ENCODE results near the gene LEAP2. TPM values are rescaled to one million over a fixed set of nuclear protein-coding genes. Genes with fewer than 3 reads are reported as not detected.

Gene LEAP2
- polyA plus RNA-seq, 1 donor from 2014 or later: 1.6 TPM

- H3K27me3 ChIP-seq (ENCODE audit: insufficient read depth, low read depth, low read length): no peaks in the 10 kb centered on the region
- H3K9me2 ChIP-seq (ENCODE audit: insufficient read depth, low read length): no peaks in the 10 kb centered on the region
- peaks cover 4% of the 10 kb centered on the region for H3F3A ChIP-seq (ENCODE audit: insufficient read depth, low read length, poor library complexity, severe bottlenecking)
- peak within 1 kb of the TSS; percentile 100 for H2AFZ ChIP-seq (ENCODE audit: low read depth, low read length)
- peak within 1 kb of the TSS; percentile 87 for H3K4me2 ChIP-seq (ENCODE audit: low read length)
- peaks cover 11% of the 10 kb centered on the region for H3K79me2 ChIP-seq (replicated peaks; ENCODE audit: insufficient read depth, low read length)
- peak within 1 kb of the TSS; percentile 95 for H3K4me3 ChIP-seq (ENCODE audit: low read length)
- no peaks in the 10 kb centered on the region for H4K20me1 ChIP-seq (ENCODE audit: insufficient read depth)
- peaks cover 7% of the 10 kb centered on the region for H3K36me3 ChIP-seq (ENCODE audit: insufficient read depth, low read length)
- no peaks in the 10 kb centered on the region for H3K9me3 ChIP-seq (ENCODE audit: low read length)
- TF ChIP-seq POLR2AphosphoS5 (IDR thresholded peaks at IDR 0.05): peak; percentile 100
- TF ChIP-seq TAF1 (IDR thresholded peaks at IDR 0.05; ENCODE audit: low read depth): peak; percentile 76
- TF ChIP-seq SMC3 (conservative IDR thresholded peaks at IDR 0.05; ENCODE audit: poor library complexity): peak; percentile 68
- TF ChIP-seq MXI1 (conservative IDR thresholded peaks at IDR 0.05; ENCODE audit: poor library complexity, severe bottlenecking): peak; percentile 91
- TF ChIP-seq CTCF (IDR thresholded peaks at IDR 0.05; ENCODE audit: poor library complexity, severe bottlenecking): peak; percentile 64
- peak; percentile 63 for TF ChIP-seq RAD21 (conservative IDR thresholded peaks at IDR 0.05)
- TF ChIP-seq REST (IDR thresholded peaks at IDR 0.05; ENCODE audit: borderline replicate concordance): peak; percentile 84
- no peak for TF ChIP-seq EZH2 (IDR thresholded peaks at IDR 0.05; ENCODE audit: borderline replicate concordance, insufficient read depth, low read length, poor library complexity, severe bottlenecking)
- TF ChIP-seq EP300 (conservative IDR thresholded peaks at IDR 0.05; ENCODE audit: poor library complexity, severe bottlenecking): peak; percentile 81
- H3K27ac ChIP-seq (ENCODE audit: low read length): peak within 1 kb of the TSS; percentile 97
- H3K9ac ChIP-seq (ENCODE audit: low read length): peak within 1 kb of the TSS; percentile 98
These were observed 7.0 kb upstream of the LEAP2 start, which contains the start of the genes GDF9 and UQCRQ for GRCh38 chr5:132866342-132867045. Gene GDF9 (minus strand): TSS chr5:132866469. CDS start chr5:132864533, 1,936 bp downstream. Gene UQCRQ (plus strand): TSS chr5:132866642. CDS start chr5:132866882, 240 bp downstream.

- H3K4me3 ChIP-seq (ENCODE audit: low read length): peak overlapping the region; percentile 95
- peaks cover 7% of the 10 kb centered on the region for H3K36me3 ChIP-seq (ENCODE audit: insufficient read depth, low read length)
- TF ChIP-seq EP300 (conservative IDR thresholded peaks at IDR 0.05; ENCODE audit: poor library complexity, severe bottlenecking): no peak
- peak; percentile 58 for TF ChIP-seq REST (IDR thresholded peaks at IDR 0.05; ENCODE audit: borderline replicate concordance)
- TF ChIP-seq TAF1 (IDR thresholded peaks at IDR 0.05; ENCODE audit: low read depth): no peak
- no peak for TF ChIP-seq EZH2 (IDR thresholded peaks at IDR 0.05; ENCODE audit: borderline replicate concordance, insufficient read depth, low read length, poor library complexity, severe bottlenecking)
- peaks cover 4% of the 10 kb centered on the region for H3F3A ChIP-seq (ENCODE audit: insufficient read depth, low read length, poor library complexity, severe bottlenecking)
- no peaks in the 10 kb centered on the region for H3K27me3 ChIP-seq (ENCODE audit: insufficient read depth, low read depth, low read length)
- H3K79me2 ChIP-seq (replicated peaks; ENCODE audit: insufficient read depth, low read length): peaks cover 11% of the 10 kb centered on the region
- H3K9me3 ChIP-seq (ENCODE audit: low read length): no peaks in the 10 kb centered on the region
- peak overlapping the region; percentile 97 for H3K27ac ChIP-seq (ENCODE audit: low read length)
- H3K4me2 ChIP-seq (ENCODE audit: low read length): peak overlapping the region; percentile 87
- no peaks in the 10 kb centered on the region for H4K20me1 ChIP-seq (ENCODE audit: insufficient read depth)
- H3K9ac ChIP-seq (ENCODE audit: low read length): peak overlapping the region; percentile 98
- peak overlapping the region; percentile 87 for H2AFZ ChIP-seq (ENCODE audit: low read depth, low read length)
- no peaks in the 10 kb centered on the region for H3K9me2 ChIP-seq (ENCODE audit: insufficient read depth, low read length)
These were observed 6.4 kb upstream of the LEAP2 start for GRCh38 chr5:132867046-132867451.
